RWPE1 (cell line): Measurements from ENCODE around the gene RNF151.
"Not testable (repeated sequence)": the region's sequence is repeated elsewhere in the genome, so short reads cannot be mapped to it uniquely, and the experiment has no call there.

ENCODE experiments used
- CTCF ChIA-PET: fragments of 350-600 bp; sonication (Branson Sonifier 250); formaldehyde crosslinking; extraction: SDS; loops from one replicate; lab custom pipeline; 2021; lab: Yijun Ruan, JAX
- POLR2A ChIA-PET: fragments of 400-600 bp; formaldehyde crosslinking; extraction: SDS; loops from one replicate; lab custom pipeline; 2020; ENCODE audit warnings: antibody characterized with exemption; ENCODE audit not compliant: low non-redundant PET; lab: Yijun Ruan, JAX
- DNase-seq: peaks from one replicate; pipeline ENCODE4 v3.0.0; 2012; ENCODE audit warnings: low spot score
- H3K27ac ChIP-seq: fragments of 450-650 bp; 2 replicates; pipeline ENCODE4 v1.5.1; 2017
- TF ChIP-seq, protein P1 (sequence below): fragments of 450-650 bp; conservative IDR thresholded peaks from 2 replicates; pipeline ENCODE4 v1.5.1; 2017; ENCODE audit warnings: low read depth, mild to moderate bottlenecking

The RNF151 gene

GRCh38 chr16:1949507-1949906, 17.1 kb upstream of the RNF151 start:
- no peak for DNase-seq
- ChIA-PET POLR2A (no interaction called here), CTCF (interaction anchor here (0.6 kb wide), 1 partner anchor 58 kb away, joined by 3 read pairs; no protein-coding TSS in a partner anchor)
- TF ChIP-seq, protein P1, sequence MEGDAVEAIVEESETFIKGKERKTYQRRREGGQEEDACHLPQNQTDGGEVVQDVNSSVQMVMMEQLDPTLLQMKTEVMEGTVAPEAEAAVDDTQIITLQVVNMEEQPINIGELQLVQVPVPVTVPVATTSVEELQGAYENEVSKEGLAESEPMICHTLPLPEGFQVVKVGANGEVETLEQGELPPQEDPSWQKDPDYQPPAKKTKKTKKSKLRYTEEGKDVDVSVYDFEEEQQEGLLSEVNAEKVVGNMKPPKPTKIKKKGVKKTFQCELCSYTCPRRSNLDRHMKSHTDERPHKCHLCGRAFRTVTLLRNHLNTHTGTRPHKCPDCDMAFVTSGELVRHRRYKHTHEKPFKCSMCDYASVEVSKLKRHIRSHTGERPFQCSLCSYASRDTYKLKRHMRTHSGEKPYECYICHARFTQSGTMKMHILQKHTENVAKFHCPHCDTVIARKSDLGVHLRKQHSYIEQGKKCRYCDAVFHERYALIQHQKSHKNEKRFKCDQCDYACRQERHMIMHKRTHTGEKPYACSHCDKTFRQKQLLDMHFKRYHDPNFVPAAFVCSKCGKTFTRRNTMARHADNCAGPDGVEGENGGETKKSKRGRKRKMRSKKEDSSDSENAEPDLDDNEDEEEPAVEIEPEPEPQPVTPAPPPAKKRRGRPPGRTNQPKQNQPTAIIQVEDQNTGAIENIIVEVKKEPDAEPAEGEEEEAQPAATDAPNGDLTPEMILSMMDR, result no peak
- no peak overlapping the region for H3K27ac ChIP-seq

DNA sequence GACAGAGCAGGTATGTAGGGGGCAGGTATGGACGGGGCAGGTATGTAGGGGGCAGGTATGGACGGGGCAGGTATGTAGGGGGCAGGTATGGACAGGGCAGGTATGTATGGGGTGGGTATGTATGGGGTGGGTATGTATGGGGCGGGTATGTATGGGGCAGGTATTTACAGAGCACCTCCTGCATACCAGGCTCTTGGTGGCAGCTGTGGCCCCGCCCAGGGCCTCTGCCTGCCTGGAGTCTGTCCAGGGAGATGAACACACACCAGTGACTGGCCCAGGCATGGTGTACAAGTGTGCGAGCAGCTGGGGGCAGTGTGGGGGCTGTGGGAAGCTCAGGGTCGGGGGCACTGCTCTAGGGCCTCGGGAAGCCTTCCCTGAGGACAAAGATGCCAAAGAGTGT, 16.6 kb upstream of the RNF151 start:
- H3K27ac ChIP-seq, result peak overlapping the region; percentile 45
- TF ChIP-seq, protein P1, result no peak
- POLR2A ChIA-PET, result no interaction called here
- no peak for DNase-seq
- CTCF ChIA-PET, result interaction anchor here (0.6 kb wide), 1 partner anchor 88 kb away, joined by 3 read pairs; no protein-coding TSS in a partner anchor

- CTCF ChIA-PET, result interaction anchor here (0.6 kb wide), 1 partner anchor 89 kb away, joined by 3 read pairs; no protein-coding TSS in a partner anchor
- TF ChIP-seq, protein P1, result no peak
- POLR2A ChIA-PET, result no interaction called here
- H3K27ac ChIP-seq, result peak overlapping the region; percentile 45
- DNase-seq, result no peak
Measured at GRCh38 chr16:1950559-1950958, 16.1 kb upstream of the RNF151 start.

- H3K27ac ChIP-seq, result no peak overlapping the region
- DNase-seq, result no peak
- TF ChIP-seq, protein P1, result no peak
- ChIA-PET POLR2A (no interaction called here), CTCF (no interaction called here)
Measured at GRCh38 chr16:1953734-1954133, 12.9 kb upstream of the RNF151 start.

GRCh38 chr16:1957434-1958142, 9.1 kb upstream of the RNF151 start:
- H3K27ac ChIP-seq, POLR2A ChIA-PET, DNase-seq, CTCF ChIA-PET: not testable (repeated sequence)

- DNase-seq, H3K27ac ChIP-seq, CTCF ChIA-PET, POLR2A ChIA-PET: not testable (repeated sequence)
Measured at GRCh38 chr16:1958143-1958491, 8.5 kb upstream of the RNF151 start.

GRCh38 chr16:1958715-1959268, 7.9 kb upstream of the RNF151 start:
- TF ChIP-seq, protein P1, result no peak
- POLR2A ChIA-PET, result no interaction called here
- no peak for DNase-seq
- CTCF ChIA-PET, result no interaction called here
- H3K27ac ChIP-seq, result peak overlapping the region; percentile 94
